ENCODE data around the gene CCDC59. TPM values are rescaled to one million over a fixed set of nuclear protein-coding genes. Genes with fewer than 3 reads are reported as not detected.
A peak's percentile ranks its signal among the peaks of the same experiment; 100 is the strongest.

The CCDC59 gene
- total RNA-seq, 1 donor from 2014 or later, result 14.4 TPM

DNA sequence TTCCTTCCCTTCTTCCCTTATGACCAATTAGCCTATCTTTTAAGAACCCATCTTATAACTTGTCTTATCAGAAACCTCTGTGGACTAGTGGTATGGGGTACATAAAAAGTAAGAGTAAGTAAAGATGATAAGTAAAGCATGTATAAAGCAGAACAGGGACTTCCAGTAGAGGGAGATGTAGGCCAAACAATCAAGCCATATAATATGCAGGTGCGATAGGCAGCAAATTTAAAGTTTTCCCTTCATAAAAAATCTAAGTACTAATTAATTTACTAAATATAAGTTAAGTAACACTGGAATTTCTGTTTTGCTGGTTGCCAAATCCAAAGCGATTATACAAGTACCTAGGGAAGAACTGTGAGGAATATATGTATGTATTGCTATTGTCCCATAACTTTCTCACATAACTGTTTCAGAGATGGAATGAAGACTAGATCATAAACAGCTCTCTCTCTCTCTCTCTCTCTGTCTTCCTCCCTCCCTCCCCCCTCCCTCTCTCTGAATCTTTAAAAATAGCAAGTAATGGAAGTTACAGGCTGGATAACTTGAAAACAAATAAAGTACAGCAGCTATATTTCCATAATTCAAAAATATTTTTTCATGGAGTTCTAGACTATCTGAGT lies 25.9 kb upstream of the CCDC59 start:
- TF ChIP-seq, protein P1, sequence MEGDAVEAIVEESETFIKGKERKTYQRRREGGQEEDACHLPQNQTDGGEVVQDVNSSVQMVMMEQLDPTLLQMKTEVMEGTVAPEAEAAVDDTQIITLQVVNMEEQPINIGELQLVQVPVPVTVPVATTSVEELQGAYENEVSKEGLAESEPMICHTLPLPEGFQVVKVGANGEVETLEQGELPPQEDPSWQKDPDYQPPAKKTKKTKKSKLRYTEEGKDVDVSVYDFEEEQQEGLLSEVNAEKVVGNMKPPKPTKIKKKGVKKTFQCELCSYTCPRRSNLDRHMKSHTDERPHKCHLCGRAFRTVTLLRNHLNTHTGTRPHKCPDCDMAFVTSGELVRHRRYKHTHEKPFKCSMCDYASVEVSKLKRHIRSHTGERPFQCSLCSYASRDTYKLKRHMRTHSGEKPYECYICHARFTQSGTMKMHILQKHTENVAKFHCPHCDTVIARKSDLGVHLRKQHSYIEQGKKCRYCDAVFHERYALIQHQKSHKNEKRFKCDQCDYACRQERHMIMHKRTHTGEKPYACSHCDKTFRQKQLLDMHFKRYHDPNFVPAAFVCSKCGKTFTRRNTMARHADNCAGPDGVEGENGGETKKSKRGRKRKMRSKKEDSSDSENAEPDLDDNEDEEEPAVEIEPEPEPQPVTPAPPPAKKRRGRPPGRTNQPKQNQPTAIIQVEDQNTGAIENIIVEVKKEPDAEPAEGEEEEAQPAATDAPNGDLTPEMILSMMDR (IDR thresholded peaks at IDR 0.05), result peak in 1 of 3 experiments; percentile 32
- Histone ChIP-seq H3K4me1 (no peaks in the 10 kb centered on the region), H3K27me3 (no peaks in the 10 kb centered on the region), H3K4me3 (no peak overlapping the region), H3K36me3 (no peaks in the 10 kb centered on the region), H3K9me3 (no peaks in the 10 kb centered on the region), H3K27ac (no peak overlapping the region)
- no peak for DNase-seq (ENCODE audit: low spot score in 2 of 2)
- intact Hi-C loops (cut with DNase I), result no loop called here

DNA sequence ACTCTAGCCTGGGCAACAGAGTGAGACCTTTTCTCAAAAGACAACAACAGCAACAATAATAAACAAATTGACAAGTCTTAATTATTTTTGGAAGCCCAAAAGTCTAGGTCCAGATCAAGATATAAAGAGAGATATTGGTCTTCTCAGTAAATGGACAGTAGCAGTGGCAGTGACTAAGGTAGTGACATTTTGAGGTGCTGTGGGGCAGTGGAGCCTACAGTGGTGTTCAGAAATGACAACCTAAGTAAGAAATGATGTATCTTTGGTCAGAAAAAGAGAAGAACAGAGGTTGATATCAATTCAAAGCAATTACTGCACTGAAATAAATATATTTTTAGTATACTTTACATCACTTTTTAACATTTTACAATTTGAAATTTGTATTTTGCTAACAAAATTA lies 20.8 kb upstream of the CCDC59 start:
- no peak for DNase-seq (ENCODE audit: low spot score in 2 of 2)
- Histone ChIP-seq H3K9me3 (no peaks in the 10 kb centered on the region), H3K4me3 (no peak overlapping the region), H3K4me1 (no peaks in the 10 kb centered on the region), H3K27me3 (no peaks in the 10 kb centered on the region), H3K36me3 (peaks cover 3 to 5% of the 10 kb centered on the region in 2 donors), H3K27ac (no peak overlapping the region)
- intact Hi-C loops (cut with DNase I), result no loop called here
- TF ChIP-seq, protein P1 (IDR thresholded peaks at IDR 0.05), result no peak

DNA sequence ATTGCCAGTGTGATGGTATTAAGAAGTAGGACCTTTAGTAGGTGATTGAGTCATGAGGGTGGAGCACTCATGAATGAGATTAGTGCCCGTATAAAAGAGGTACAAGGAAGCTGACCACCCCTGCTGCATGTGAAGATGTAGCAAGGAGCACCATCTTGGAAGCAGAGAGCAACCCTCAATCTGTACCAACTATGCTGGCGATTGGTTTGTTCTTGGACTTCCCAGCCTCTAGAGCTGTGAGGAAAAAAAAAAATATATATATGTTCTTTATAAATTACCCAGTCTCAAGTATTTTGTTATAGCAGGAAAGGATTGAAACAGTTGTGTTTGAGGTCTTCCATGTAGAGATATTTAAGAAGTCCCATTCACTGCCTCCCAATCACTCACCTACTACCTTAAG lies 17.0 kb upstream of the CCDC59 start:
- no peak for DNase-seq (ENCODE audit: low spot score in 2 of 2)
- intact Hi-C loops (cut with DNase I), result no loop called here
- peaks cover 12 to 23% of the 10 kb centered on the region in 2 donors for H3K36me3 ChIP-seq

DNA sequence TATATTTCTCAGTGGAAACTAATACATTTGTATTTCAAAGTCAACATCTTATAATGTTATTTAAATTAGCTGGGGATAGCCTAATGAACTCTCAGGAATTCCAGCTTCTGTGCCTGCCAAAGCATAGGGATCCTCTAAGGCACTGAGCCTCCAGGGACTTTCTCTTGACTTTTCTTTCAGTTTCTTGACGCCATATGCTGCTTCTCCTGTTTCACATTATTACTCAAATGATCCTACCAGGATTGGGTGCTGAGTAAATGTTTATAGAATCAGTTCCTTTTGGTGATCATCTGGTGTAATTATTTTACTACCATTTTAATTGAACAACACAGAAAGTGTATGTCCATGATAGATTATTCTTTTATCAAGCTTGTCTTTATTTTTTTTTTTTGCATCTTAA lies 8.0 kb upstream of the CCDC59 start:
- intact Hi-C loops (cut with DNase I), result no loop called here
- H3K4me3 ChIP-seq, result no peak overlapping the region
- H3K36me3 ChIP-seq, result peaks cover 0 to 6% of the 10 kb centered on the region in 2 donors
- H3K9me3 ChIP-seq, result no peaks in the 10 kb centered on the region
- TF ChIP-seq, protein P1 (IDR thresholded peaks at IDR 0.05), result no peak
- no peak overlapping the region for H3K27ac ChIP-seq
- H3K4me1 ChIP-seq, result no peaks in the 10 kb centered on the region
- DNase-seq (ENCODE audit: low spot score in 2 of 2), result no peak
- H3K27me3 ChIP-seq, result no peaks in the 10 kb centered on the region

More for the DNA sequence above, 17.0 kb upstream of the CCDC59 start:
- no peak overlapping the region for H3K27ac ChIP-seq
- H3K27me3 ChIP-seq, result no peaks in the 10 kb centered on the region
- TF ChIP-seq, protein P1 (IDR thresholded peaks at IDR 0.05), result no peak
- H3K4me1 ChIP-seq, result no peaks in the 10 kb centered on the region
- H3K9me3 ChIP-seq, result peaks cover 0 to 3% of the 10 kb centered on the region in 2 donors
- H3K4me3 ChIP-seq, result no peak overlapping the region

DNA sequence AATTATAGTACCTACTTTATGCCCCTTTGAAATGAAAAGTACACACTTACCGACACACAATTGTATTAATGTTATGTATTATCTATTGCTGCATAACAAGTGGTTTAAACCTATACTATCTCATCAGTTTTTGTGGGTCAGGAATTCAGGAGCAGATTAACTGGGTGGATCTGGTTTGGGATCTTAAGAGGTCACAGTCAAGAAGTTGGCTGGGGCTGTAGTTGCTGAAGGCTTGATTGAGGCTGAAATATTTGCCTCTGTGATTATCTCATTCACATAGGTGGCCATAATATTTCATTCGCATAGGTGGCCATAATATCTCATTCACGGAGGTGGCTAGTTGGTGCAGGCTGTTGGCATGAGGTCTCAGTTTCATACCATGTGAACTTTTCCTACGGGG lies 5.8 kb upstream of the CCDC59 start:
- intact Hi-C loops (cut with DNase I), result no loop called here
- Histone ChIP-seq H3K36me3 (no peaks in the 10 kb centered on the region), H3K27me3 (no peaks in the 10 kb centered on the region), H3K4me3 (no peak overlapping the region), H3K9me3 (no peaks in the 10 kb centered on the region), H3K27ac (no peak overlapping the region), H3K4me1 (peaks cover 0 to 7% of the 10 kb centered on the region in 2 donors)
- TF ChIP-seq, protein P1 (IDR thresholded peaks at IDR 0.05), result no peak
- DNase-seq (ENCODE audit: low spot score in 2 of 2), result no peak
